ENCODE results near the gene HIRIP3. TPM values are rescaled to one million over a fixed set of nuclear protein-coding genes. Genes with fewer than 3 reads are reported as not detected.
"Not testable (repeated sequence)": the region's sequence is repeated elsewhere in the genome, so short reads cannot be mapped to it uniquely, and the experiment has no call there.

HIRIP3 gene
- total RNA-seq, 1 experiment from 2014 or later = 9.8 TPM

DNA sequence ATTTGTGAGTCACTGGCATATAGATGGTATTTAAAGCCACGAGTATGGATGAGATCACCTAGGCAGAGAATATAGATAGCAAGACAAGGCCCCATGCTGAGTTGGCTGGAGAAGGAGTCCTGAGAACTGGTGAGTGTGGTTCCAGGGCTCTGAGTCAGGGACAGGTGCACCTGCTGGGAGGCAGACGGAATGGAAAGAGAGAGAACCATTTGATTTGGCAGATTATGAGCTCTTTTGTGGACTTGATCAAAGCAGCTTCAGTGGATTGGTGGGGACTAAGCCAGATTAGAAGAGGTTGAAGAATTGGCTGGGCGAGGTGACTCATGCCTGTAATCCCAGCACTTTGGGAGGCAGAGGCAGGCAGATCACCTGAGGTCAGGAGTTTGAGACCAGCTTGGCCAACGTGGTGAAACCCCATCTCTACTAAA lies 23.3 kb upstream of the HIRIP3 start:
- no peak for DNase-seq (ENCODE audit: low read depth, low spot score)
- in situ Hi-C loops (cut with HindIII; ENCODE audit: low pct_unique_long_range_greater_than_20kb, low sequenced_read_pairs) = no loop called here

DNA sequence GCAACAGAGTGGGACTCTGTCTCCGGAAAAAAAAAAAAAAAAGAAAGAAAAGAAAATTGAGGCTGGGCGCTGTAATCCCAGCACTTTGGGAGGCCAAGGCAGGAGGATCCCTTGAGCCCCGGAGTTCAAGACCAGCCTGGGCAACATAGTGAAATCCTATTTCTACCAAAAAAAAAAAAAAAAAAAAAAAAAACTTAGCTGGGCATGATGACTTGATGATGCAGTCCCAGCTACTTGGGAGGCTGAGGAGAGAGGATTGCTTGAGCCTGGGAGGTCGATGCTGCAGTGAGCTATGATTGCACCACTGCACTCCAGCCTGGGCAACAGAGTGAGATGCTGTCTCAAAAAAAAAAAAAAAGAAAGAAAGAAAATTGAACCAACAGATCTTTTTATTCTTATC lies 22.5 kb upstream of the HIRIP3 start:
- DNase-seq (ENCODE audit: low read depth, low spot score); in situ Hi-C loops (cut with HindIII; ENCODE audit: low pct_unique_long_range_greater_than_20kb, low sequenced_read_pairs): not testable (repeated sequence)

DNA sequence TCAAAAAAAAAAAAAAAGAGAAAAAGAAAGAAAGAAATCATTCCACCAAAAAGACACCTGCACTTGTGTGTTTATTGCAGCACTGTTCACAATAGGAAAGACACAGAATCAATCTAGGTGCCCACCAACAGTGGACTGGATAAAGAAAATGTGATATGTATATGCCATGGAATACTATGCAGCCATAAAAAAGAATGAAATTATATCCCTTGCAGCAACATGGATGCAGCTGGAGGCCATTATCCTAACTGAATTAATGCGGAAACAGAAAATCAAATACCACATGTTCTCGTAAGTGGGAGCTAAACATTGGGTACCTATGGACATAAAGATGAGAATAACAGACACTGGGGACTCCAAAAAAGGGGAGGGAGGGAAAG lies 21.9 kb upstream of the HIRIP3 start:
- DNase-seq (ENCODE audit: low read depth, low spot score) = no peak
- in situ Hi-C loops (cut with HindIII; ENCODE audit: low pct_unique_long_range_greater_than_20kb, low sequenced_read_pairs) = no loop called here

GRCh38 chr16:30016555-30017276 lies 21.3 kb upstream of the HIRIP3 start:
- no peak for DNase-seq (ENCODE audit: low read depth, low spot score)
- in situ Hi-C loops (cut with HindIII; ENCODE audit: low pct_unique_long_range_greater_than_20kb, low sequenced_read_pairs) = no loop called here

GRCh38 chr16:30015450-30015849 lies 20.0 kb upstream of the HIRIP3 start:
- in situ Hi-C loops (cut with HindIII; ENCODE audit: low pct_unique_long_range_greater_than_20kb, low sequenced_read_pairs) = not testable (repeated sequence)

DNA sequence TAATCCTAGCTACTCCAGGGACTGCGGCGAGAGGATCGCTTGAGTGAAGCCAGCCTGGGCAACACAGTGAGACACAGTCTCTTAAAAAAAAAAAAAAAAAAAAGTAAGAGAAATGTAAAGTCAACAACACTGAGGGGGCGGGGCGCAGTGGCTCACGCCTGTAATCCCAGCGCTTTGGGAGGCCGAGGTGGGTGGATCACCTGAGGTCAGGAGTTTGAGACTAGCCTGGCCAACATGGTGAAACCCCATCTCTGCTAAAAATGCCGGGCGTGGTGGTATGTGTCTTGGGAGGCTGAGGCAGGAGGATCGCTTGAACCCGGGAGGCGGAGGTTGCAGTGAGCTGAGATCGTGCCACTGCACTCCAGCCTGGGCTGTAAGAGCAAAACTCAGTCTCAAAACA lies 17.2 kb upstream of the HIRIP3 start:
- in situ Hi-C loops (cut with HindIII; ENCODE audit: low pct_unique_long_range_greater_than_20kb, low sequenced_read_pairs); DNase-seq (ENCODE audit: low read depth, low spot score): not testable (repeated sequence)

More at GRCh38 chr16:30015450-30015849, 20.0 kb upstream of the HIRIP3 start:
- DNase-seq (ENCODE audit: low read depth, low spot score) = not testable (repeated sequence)

DNA sequence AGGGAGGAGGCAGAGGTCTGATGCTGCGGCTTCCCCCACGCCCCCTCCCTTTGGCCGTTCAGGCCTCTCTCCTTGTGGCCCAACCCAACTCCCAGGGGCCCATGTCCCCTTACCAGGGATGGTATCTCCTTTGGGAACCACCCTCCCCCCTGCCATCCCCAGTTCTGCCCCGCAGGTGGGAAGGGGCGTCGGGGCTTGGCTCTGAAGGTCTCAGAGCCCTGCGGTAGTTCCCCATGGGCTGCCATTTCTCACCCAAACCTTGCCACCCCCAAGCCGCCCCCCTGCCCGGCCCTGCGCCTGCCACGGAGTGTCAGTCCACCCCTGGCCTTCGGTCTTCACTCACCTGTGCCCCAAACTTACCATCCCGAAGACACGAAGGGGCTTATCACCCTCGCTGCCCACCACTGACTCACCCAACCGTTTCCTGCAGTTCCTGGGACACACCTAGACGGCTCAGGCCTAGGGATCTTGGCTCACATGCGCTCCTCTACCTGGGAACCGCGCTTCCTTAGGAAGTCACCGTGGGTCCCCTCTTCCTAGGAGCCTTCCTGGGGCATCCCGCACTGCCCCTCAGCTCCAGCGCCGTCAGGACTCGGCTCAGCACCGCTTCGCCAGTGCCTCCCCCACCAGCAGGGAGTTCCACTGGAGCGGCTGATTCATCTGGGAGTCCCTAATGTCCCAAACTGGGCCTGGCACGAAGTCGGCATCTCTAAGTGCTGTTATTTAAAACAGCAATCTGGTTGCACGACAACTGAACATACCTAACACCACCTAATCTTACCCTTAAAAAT lies 16.5 kb upstream of the HIRIP3 start:
- in situ Hi-C loops (cut with HindIII; ENCODE audit: low pct_unique_long_range_greater_than_20kb, low sequenced_read_pairs) = no loop called here
- no peak for DNase-seq (ENCODE audit: low read depth, low spot score)

DNA sequence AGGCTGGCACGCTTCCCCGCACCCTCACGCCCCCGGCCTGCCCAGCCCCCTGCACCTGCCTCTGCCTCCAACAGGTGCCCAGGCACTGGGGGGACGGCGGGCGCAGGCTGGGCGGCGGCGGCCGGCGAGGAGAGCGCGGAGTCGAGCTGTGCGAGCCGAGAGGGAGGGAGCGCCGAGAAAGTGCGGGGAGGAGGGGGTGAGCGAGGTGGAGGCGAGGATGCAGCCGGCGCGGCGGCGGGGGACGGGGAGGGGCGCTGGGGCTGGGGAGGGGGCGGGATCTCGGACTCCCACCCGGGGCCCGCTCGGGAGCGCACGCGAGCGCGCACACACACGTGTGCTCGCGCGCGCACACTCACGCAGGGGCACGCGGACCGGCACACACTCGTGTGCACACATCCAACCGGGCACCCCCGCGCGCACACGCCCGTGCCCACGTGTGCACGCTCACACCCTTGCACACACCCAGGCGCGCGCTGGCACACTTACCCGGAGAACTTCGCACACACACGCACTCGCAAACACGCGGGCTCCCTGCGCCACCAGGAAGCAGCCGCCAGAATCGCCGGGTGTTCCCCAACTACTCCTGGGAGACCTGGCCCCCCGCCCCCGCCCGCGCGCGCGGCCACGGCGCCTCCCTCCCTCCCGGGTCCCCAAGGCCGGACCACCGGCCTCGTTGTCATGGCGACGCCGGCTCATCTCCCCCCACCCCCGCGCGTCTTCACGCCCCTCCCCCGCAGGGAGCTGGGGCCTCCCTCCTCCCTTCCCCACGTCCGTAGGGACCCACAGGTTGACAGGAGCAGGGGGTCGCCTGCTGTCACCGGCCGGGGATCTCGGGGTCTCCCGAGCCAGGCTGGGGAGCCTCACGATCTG lies 15.7 kb upstream of the HIRIP3 start, which contains the start of gene DOC2A:
TSS of gene DOC2A (minus strand) at position 184 of the 870 bp plus-strand sequence. CDS start 805 bp downstream, outside the sequence.
- in situ Hi-C loops (cut with HindIII; ENCODE audit: low pct_unique_long_range_greater_than_20kb, low sequenced_read_pairs) = no loop called here

DNA sequence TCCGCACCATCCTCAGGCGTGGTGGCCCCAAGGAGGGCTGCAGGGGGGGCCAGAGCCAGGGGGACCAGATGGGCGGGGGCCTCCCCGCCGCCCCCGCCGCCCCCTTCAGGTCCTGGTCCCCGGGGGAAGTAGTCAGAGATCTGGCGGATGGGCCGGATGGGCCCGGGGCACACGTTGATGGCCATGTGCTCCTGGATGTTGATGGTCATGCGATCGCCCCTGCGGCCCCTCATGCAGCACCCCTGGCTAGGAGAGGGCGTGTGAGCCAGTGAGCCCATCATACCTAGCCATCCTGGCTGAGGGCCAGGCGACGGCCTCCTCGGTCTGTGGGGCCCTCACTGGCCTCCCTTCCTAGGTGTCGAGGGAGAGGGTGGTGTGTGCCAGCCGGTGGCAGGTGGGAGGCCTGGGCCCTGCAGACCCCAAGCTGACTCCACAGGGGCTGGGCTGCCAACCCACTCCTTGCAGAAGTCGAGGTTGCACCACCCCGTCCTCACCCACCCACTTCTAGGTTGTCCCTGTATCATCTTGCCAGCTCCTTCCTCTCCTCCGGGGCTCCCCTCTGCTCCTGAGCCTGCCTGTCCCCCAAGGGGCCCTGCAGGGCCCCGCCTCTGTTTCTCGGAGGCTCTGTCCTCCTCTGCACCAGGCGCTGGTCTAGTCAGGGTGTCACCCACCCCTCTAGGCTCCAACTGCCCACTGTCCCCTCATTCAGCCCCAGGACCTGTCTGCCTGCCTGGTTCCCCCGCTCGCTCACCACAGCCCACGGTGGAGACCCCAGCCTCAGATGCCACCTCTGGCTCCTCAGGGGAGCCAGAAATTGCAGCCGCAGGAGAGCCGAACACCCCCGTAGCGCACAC lies 14.8 kb upstream of the HIRIP3 start:
- DNase-seq (ENCODE audit: low read depth, low spot score) = no peak
- in situ Hi-C loops (cut with HindIII; ENCODE audit: low pct_unique_long_range_greater_than_20kb, low sequenced_read_pairs) = no loop called here

More for the DNA sequence above, 15.7 kb upstream of the HIRIP3 start, which contains the start of gene DOC2A:
- DNase-seq (ENCODE audit: low read depth, low spot score) = no peak

DNA sequence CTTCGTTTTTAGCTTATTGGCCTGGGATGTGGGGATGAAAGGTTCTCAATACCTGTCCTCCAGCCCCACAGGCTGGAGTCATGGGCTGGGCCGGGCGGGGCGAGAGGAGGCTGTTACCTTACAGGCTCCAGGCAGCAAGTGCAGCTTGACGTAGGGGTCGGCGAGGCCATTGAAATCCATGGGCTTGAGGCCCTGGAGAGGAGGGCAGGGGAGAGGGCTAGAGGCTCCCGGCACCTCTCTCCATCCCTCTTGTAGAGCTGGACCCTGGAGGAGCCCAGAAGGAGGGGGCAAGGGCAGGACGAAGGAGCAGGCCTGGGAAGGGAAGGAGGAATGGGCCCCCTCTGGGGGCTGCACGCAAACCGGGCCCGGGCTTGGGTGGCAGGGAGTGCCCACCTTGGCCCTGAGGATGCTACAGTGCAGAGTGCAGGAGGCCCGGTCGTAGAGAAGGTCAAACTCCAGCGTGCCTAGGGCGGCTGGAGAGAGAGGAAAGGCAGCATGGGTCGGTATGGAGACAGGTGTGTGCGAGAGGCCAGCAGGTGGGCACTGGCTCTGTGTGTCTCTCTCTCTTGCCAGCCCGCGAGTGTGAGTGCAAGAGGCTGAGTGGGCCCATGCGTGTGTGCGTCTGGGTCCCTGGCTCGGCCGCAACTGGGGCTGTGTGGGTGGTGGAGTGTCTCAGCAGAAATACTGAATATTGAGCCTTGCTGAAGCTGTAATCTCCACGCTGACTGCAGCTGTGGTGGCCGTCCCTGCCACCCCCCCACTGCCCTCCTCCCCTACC lies 13.9 kb upstream of the HIRIP3 start:
- DNase-seq (ENCODE audit: low read depth, low spot score) = no peak
- in situ Hi-C loops (cut with HindIII; ENCODE audit: low pct_unique_long_range_greater_than_20kb, low sequenced_read_pairs) = no loop called here

DNA sequence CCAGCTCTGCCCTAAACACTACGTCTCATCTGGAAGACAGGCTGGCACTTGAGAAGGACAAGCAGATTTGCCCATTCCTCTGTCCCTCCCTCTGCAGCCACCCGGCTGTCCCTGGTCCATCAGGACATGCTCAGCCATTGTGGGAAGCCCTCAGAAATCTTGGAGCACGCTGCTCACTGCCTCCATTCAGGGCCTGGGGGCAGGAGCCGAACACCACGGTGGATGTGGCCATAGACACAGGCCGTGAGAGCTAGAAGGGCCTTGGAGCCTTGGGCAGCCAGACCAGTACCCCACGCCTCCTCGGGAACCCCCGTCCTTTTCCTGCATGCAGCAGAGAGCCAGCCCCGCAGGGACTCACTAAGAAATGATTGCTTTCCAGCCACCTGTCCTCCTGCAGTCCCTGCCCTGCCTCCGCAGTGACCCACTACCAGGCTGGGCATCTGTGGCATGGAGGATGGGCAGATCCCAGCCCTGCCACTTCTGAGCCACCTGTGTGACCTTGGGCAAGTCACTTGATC lies 12.0 kb upstream of the HIRIP3 start:
- in situ Hi-C loops (cut with HindIII; ENCODE audit: low pct_unique_long_range_greater_than_20kb, low sequenced_read_pairs) = no loop called here
- no peak for DNase-seq (ENCODE audit: low read depth, low spot score)

GRCh38 chr16:30006659-30007377 lies 11.4 kb upstream of the HIRIP3 start:
- in situ Hi-C loops (cut with HindIII; ENCODE audit: low pct_unique_long_range_greater_than_20kb, low sequenced_read_pairs) = no loop called here
- DNase-seq (ENCODE audit: low read depth, low spot score) = no peak

DNA sequence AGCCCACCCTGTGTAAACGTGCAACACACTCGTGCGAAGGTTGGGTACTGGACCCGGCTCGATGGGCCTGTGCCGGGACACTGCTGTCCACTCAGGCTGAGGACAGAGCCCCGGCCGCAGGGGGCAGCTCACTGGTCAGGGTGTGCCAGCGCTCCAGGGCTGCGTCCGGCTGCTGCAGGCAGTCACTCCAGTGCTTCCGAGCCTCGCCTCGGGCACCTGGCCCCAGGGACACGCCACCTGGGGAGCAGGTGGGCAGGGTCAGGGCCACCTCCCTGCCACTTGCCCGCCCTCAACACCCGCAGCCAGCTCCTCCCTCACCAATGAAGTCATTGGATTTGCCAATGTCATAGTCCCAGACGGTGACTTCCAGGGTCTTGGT lies 10.7 kb upstream of the HIRIP3 start:
- DNase-seq (ENCODE audit: low read depth, low spot score) = no peak
- in situ Hi-C loops (cut with HindIII; ENCODE audit: low pct_unique_long_range_greater_than_20kb, low sequenced_read_pairs) = no loop called here

DNA sequence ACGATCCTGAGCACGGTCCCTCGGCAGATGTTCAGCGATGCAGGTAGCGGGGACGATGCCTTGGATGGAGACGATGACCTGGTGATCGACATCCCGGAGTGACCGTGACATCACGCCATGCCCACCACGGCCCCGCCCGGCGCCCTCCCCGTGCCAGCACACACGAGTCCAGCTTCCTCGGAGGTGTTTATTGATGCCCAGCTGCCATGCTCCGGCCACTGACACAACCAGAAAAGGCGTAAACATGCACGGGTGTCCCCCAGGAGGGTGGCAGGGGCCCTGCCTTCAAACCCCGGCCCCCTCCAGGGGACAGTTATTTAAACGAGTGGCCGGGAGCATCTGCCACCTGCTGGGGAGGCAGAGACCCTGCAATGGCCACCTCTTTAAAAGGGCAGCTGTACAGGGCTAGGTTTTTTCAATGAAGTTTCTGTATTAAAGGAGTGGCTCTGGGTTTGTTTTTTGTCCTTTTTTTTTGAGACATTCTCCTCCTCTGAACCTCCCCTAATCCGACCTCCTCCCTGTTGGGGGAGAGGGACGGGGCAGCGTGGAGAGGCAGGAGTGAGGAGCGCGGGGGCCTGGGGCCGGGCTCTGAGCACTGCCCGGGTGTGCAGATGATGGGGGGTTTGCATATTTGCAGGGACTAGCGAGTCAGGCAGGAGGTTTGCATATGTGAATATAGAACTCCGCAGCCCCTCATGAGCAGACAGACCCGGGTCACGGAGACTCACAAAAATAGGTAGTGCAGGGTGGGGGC lies 10.1 kb upstream of the HIRIP3 start:
- DNase-seq (ENCODE audit: low read depth, low spot score) = peak; percentile 51
- in situ Hi-C loops (cut with HindIII; ENCODE audit: low pct_unique_long_range_greater_than_20kb, low sequenced_read_pairs) = no loop called here

- in situ Hi-C loops (cut with HindIII; ENCODE audit: low pct_unique_long_range_greater_than_20kb, low sequenced_read_pairs) = no loop called here
- no peak for DNase-seq (ENCODE audit: low read depth, low spot score)
Measured at GRCh38 chr16:30004811-30005242, 9.4 kb upstream of the HIRIP3 start.
